22Rv1 (cell line): Measurements from ENCODE around the gene CYP19A1.

Experiments used
- ZFX ChIP-seq: fragments of 450-650 bp; IDR thresholded peaks from 2 replicates; pipeline ENCODE4 v1.6.1; 2017; ENCODE audit warnings: antibody characterized with exemption, borderline replicate concordance
- TF ChIP-seq, protein P1 (sequence below): fragments of 450-650 bp; IDR thresholded peaks from 2 replicates; pipeline ENCODE4 v1.5.1; 2017; ENCODE audit warnings: mild to moderate bottlenecking

DNA sequence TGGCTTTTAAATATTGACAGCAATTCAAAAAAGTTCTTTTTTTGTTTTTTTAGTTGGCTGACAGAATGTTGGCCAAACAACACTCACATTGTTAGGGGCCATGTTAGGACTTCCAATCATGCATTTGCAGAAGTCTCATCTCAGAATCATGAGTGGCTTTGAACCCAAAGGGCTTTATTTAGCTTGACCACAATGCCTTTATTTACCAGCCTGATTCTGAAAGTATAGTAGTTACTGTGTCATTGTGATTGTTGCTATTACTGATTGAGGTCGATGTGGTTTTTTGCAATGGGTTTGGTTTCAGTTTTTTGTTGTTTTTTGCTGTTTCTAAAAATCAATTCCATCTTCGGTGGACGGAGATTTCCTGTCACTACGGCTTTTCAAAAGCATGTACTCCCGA is 10.3 kb upstream of the CYP19A1 start:
- TF ChIP-seq, protein P1, sequence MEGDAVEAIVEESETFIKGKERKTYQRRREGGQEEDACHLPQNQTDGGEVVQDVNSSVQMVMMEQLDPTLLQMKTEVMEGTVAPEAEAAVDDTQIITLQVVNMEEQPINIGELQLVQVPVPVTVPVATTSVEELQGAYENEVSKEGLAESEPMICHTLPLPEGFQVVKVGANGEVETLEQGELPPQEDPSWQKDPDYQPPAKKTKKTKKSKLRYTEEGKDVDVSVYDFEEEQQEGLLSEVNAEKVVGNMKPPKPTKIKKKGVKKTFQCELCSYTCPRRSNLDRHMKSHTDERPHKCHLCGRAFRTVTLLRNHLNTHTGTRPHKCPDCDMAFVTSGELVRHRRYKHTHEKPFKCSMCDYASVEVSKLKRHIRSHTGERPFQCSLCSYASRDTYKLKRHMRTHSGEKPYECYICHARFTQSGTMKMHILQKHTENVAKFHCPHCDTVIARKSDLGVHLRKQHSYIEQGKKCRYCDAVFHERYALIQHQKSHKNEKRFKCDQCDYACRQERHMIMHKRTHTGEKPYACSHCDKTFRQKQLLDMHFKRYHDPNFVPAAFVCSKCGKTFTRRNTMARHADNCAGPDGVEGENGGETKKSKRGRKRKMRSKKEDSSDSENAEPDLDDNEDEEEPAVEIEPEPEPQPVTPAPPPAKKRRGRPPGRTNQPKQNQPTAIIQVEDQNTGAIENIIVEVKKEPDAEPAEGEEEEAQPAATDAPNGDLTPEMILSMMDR: no peak
- TF ChIP-seq ZFX: no peak
